ENCODE data around the gene ERVFRD-1.

DNA sequence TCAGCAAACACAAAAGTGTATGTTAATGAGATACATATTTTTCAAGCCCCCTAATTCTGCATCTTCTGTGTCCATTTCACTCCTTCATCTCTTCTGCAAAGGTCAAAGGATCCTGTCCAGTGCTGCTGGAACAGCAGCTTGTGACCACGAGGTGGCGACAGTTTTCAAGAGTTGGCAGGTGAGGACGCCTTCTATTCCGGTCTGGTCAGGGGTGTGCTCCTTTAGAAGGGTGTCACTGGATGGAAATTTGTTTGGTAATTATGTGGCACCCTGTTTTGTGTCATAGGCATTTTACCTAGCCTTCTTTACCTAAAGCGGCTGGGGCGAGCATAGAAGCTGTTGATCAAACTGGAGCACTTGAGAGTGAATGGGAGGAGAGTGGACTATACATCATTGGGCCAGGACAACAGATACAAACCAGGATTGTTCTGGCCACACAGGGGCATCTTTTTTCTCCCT is 32.9 kb upstream of the ERVFRD-1 start:
- TF ChIP-seq, protein P1, sequence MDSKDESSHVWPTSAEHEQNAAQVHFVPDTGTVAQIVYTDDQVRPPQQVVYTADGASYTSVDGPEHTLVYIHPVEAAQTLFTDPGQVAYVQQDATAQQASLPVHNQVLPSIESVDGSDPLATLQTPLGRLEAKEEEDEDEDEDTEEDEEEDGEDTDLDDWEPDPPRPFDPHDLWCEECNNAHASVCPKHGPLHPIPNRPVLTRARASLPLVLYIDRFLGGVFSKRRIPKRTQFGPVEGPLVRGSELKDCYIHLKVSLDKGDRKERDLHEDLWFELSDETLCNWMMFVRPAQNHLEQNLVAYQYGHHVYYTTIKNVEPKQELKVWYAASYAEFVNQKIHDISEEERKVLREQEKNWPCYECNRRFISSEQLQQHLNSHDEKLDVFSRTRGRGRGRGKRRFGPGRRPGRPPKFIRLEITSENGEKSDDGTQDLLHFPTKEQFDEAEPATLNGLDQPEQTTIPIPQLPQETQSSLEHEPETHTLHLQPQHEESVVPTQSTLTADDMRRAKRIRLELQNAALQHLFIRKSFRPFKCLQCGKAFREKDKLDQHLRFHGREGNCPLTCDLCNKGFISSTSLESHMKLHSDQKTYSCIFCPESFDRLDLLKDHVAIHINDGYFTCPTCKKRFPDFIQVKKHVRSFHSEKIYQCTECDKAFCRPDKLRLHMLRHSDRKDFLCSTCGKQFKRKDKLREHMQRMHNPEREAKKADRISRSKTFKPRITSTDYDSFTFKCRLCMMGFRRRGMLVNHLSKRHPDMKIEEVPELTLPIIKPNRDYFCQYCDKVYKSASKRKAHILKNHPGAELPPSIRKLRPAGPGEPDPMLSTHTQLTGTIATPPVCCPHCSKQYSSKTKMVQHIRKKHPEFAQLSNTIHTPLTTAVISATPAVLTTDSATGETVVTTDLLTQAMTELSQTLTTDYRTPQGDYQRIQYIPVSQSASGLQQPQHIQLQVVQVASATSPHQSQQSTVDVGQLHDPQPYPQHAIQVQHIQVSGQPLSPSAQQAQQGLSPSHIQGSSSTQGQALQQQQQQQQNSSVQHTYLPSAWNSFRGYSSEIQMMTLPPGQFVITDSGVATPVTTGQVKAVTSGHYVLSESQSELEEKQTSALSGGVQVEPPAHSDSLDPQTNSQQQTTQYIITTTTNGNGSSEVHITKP (CRISPR knock-in tag; IDR thresholded peaks at IDR 0.05; ENCODE audit: low read depth), result no peak
- TF ChIP-seq, protein P2, sequence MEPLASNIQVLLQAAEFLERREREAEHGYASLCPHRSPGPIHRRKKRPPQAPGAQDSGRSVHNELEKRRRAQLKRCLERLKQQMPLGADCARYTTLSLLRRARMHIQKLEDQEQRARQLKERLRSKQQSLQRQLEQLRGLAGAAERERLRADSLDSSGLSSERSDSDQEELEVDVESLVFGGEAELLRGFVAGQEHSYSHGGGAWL (CRISPR knock-in tag; IDR thresholded peaks at IDR 0.05), result no peak
- no peak for TF ChIP-seq JDP2 (CRISPR knock-in tag; IDR thresholded peaks at IDR 0.05; ENCODE audit: borderline replicate concordance)
- peak; percentile 69; the same call in 1 of the 2 replicates for TF ChIP-seq ETV5 (CRISPR knock-in tag; IDR thresholded peaks at IDR 0.05; ENCODE audit: borderline replicate concordance)
- no peak for TF ChIP-seq CHD4 (IDR thresholded peaks at IDR 0.05; ENCODE audit: borderline replicate concordance, low read length)
- no peak for TF ChIP-seq ZNF562 (CRISPR knock-in tag; IDR thresholded peaks at IDR 0.05; ENCODE audit: borderline replicate concordance)
- TF ChIP-seq ZNF598 (CRISPR knock-in tag; IDR thresholded peaks at IDR 0.05; ENCODE audit: borderline replicate concordance), result no peak
- TF ChIP-seq, protein P3, sequence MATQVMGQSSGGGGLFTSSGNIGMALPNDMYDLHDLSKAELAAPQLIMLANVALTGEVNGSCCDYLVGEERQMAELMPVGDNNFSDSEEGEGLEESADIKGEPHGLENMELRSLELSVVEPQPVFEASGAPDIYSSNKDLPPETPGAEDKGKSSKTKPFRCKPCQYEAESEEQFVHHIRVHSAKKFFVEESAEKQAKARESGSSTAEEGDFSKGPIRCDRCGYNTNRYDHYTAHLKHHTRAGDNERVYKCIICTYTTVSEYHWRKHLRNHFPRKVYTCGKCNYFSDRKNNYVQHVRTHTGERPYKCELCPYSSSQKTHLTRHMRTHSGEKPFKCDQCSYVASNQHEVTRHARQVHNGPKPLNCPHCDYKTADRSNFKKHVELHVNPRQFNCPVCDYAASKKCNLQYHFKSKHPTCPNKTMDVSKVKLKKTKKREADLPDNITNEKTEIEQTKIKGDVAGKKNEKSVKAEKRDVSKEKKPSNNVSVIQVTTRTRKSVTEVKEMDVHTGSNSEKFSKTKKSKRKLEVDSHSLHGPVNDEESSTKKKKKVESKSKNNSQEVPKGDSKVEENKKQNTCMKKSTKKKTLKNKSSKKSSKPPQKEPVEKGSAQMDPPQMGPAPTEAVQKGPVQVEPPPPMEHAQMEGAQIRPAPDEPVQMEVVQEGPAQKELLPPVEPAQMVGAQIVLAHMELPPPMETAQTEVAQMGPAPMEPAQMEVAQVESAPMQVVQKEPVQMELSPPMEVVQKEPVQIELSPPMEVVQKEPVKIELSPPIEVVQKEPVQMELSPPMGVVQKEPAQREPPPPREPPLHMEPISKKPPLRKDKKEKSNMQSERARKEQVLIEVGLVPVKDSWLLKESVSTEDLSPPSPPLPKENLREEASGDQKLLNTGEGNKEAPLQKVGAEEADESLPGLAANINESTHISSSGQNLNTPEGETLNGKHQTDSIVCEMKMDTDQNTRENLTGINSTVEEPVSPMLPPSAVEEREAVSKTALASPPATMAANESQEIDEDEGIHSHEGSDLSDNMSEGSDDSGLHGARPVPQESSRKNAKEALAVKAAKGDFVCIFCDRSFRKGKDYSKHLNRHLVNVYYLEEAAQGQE (IDR thresholded peaks at IDR 0.05; ENCODE audit: borderline replicate concordance in 1 of 2, low read depth in 1 of 2, low read length in 2 of 2), result no peak

Measured in HepG2 (cell line).